ENCODE results near the gene CD274.

- TF ChIP-seq, protein P1, sequence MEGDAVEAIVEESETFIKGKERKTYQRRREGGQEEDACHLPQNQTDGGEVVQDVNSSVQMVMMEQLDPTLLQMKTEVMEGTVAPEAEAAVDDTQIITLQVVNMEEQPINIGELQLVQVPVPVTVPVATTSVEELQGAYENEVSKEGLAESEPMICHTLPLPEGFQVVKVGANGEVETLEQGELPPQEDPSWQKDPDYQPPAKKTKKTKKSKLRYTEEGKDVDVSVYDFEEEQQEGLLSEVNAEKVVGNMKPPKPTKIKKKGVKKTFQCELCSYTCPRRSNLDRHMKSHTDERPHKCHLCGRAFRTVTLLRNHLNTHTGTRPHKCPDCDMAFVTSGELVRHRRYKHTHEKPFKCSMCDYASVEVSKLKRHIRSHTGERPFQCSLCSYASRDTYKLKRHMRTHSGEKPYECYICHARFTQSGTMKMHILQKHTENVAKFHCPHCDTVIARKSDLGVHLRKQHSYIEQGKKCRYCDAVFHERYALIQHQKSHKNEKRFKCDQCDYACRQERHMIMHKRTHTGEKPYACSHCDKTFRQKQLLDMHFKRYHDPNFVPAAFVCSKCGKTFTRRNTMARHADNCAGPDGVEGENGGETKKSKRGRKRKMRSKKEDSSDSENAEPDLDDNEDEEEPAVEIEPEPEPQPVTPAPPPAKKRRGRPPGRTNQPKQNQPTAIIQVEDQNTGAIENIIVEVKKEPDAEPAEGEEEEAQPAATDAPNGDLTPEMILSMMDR (IDR thresholded peaks at IDR 0.05): no peak
- no peak for TF ChIP-seq POLR2AphosphoS5 (IDR thresholded peaks at IDR 0.05)
- no peak for TF ChIP-seq EP300 (IDR thresholded peaks at IDR 0.05)
Measured at GRCh38 chr9:5470122-5470521, 19.8 kb downstream of the CD274 start.

Measured in stomach (tissue), 4 donors.